Stimulated activated CD8-positive, alpha-beta memory T cell treated with anti-CD3 and anti-CD28 coated beads, Interleukin-12 subunit alpha, Interleukin-12 subunit beta, amount 100 ng/mL, for 1 hour (primary cell): Measurements from ENCODE around the gene SHANK1.
A peak's percentile ranks its signal among the peaks of the same experiment; 100 is the strongest.

Experiments used
- DNase-seq: peaks from one replicate; pipeline ENCODE4 v3.0.0-alpha.2; 2020; ENCODE audit warnings: low read depth

Gene SHANK1

DNA sequence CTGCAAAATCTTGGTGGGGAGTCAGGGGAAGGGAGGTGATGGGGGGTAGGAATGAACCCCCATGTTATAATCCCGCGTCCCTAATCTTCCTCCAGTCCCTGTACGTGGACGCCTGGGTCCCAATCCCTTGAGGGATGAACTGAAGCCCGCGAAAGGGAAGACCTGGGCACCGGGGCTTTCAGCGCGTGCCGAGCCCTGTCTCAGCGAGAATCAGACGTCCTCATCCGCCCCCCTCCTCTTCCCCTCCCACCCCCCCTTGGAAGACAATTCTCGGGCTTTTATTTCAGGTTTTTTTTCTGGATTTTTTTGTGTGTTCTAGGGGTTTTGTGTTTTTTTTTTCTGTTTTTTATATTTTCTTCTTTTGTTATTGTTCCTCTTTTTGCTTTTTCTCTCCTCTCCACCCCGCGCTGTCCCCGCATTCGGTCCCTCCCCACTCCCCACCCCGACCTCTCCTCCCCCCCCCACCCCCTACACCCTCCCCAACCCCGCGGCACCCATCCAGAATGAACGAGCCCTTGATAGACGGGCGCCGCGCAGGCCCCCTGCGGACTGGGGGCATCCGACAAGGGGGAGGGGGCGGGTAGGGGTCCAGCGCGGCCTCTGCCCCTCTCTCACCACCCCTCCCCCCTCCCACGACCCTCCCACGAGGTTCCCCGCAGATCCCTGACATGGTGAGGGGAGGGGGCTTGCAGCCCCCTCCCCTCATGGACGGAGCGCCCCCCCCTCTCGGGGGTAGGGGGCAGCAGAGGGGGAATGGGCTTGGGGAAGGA lies 60.1 kb downstream of the SHANK1 start:
- DNase-seq = no peak

DNA sequence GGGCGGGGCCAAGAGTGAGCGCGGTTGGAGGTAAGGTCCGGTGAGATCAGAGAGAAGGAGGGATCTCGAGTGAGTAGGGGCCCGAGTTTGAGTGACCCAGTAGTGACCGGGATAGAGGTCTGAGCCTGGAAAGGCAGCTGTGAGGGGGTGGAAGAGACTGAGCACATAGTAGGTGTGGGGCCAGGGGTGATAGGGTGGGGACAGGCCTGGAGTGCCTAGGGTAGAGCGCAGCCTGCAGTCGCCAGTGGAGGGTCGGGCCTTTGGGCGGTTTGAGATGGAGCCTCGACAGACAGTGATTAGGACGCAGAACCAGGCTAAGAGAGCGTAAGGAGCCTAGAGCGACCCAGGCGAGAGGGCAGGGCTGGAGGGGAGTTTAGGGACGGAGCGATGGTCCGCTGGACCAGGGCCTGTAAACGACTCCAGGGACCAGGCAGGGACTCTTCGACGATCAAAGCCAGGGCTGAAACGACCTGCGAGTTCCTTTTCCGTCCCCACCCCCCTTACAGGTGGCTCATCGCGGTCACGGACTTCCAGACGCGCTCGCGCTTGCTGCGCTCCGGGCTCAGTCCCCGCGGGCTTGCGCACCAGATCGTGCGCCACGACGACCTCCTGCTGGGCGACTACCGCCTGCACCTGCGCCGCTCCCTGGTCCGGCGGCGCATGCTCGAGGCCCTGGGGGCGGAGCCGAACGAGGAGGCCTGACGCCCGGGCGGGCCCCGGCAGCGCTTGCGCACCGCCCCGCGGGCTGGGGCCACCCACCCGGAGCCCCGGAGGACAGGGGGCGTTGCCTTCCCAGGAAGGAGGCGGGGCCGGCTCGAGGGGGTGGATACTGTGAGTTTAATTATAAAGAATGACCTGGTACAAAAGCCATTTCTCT lies 60.9 kb downstream of the SHANK1 start:
- peak; percentile 30 for DNase-seq

DNA sequence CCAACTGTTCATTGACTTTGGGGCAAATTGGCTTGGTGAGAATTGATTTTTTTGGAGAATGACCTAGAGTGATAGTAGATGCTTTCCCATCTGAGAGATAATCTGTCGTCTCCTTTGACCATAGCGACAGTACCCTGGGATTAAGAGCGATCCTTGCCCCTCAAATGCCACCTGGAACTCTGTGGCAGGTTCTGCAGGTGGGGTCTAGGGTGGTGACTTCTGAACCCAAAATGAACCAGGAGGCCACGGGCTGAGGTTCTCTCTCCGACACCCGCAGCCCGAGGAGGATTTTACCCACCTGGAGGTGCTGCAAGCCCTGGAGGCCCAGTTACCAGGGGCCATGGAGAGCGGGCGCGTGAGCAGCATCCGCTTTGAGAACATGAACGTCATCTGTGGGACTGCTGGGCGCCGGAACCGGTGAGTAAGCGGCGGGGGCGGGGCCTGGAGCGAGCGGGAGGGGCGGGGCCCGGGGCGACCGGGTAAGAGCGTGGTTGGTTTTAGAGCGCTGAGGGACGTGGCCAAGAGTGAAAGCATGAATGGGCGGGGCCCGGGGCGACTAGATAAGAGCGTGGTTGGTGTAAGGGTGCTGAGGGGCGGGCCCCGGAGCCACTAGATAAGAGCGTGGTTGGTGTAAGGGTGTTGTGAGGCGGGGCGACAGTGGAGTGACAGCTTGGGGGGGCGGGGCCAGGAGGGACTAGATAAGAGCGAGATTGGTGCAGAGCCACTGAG lies 61.7 kb downstream of the SHANK1 start:
- DNase-seq = peak; percentile 57

DNA sequence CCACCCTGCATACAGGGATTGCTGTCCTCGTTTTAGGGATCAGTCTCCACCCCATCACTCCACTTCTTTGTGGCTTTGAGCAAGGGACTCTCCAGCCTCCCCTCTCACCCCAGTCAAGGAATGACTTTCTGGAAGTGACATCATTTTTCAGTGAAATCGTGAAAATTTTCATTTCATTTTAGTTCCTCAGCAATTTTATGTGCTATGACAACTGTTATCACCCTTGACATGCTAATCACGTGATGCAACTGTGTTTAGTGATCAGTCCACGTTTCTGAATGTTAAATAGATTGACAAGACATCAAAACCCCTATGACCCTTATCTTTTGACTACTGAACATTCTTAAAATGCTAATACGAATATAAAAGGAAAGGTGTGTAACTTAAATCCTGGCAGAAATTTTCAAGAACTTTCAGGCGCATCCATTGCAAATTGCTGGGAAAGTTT lies 62.4 kb downstream of the SHANK1 start:
- DNase-seq = no peak

DNA sequence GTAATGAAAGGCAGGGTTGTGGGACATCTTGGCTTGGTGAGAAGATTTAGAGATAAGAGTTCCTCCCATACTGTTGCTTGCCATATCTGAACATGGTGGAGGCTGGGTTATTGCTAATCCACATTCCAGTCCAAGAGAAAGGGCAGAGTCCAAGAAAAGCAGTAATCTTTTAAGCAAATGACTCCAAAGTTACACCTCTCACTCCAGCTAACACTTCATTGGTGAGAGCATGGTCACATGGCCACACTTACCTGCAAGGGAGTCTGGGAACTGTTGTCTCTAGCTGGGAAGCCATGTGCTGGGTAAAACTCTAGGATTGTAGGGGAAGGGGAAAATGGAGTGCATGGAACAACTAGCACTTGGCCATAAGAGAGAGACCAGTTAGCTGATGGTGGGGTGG lies 64.7 kb downstream of the SHANK1 start:
- no peak for DNase-seq

DNA sequence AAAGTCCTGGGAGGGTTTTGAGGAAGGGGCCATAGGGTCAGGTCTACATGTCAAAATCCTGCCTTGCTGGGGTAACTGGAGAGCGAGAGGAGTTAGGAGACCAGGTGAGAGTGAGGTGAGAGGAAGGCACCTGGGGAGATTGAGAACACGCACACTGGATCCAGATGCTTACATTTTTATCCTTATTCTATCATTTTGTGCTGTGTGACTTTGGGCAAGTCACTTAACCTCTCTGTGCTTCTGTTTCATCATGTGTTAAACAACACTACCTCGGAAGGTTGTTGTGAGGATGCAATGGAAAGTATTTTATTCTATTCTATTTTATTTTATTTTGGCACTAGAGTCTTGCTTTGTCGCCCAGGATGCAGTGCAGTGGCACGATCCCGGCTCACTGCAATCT lies 66.9 kb downstream of the SHANK1 start:
- DNase-seq = no peak

DNA sequence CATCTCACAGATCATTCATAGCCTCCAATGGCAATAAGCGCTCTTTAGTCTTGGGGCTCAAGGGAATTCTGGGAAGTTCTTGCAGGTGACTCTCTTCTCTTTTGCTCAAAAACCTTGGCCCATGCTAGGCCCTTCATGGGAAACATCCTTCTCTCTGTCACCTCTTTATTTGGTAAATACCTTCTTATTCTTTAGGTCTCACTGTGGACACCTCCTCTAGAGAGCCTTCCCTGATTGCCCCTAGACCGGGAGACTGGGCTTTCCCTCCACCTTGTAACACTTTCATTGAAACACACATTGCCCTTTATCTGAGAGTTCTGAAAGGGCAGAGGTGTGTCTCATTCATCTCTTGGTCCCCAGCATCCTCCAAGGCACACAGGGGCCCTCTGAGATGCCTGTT lies 68.4 kb downstream of the SHANK1 start:
- DNase-seq = no peak

DNA sequence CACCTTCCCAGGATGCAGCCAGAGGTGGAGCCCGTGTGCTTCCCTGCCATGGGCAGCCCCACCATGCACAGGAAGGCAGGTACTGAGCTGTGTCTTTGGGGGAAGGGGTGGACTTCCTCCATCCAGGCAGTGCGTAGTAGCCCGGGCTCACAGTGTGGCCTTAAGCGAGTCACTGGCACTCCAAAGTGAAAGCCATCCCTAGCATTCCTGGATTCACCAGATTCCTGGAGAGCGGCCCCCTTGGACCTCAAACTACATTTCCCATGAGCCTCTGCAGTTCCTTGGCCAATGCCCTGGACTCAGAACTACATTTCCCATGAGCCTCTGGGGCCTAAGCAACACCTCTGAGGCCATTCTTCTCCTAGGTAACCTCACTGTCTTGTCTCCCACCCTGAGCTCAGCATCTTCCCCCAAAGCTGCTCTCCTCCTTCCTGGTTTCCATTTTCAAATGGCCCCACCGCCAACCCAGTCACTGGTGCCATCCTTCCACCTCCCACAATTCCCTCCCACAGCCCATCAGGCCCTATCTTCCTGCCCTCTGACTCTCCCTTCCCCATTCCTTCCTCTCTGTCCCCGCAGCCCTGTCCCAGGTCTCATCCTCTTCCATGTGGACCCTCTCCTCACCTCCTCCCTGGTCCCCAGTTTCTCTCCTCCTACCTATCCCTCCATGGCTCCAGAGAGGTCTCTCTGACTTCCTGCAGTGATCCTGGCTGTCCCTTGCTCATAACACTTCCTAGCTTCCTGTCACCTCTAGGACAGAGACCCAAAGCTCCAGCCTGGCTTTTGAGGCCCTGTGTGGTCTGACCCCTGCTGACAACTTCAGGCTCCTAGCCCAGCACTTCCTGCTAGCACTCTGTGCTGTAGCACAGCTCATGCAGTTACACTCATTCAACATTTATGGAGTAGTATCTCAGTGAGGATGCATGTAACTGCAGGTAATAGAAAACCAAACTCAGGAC lies 69.9 kb downstream of the SHANK1 start, which contains the start of gene C19orf81:
Gene C19orf81, plus strand, starts transcription at position 13 of the 959 bp plus-strand sequence. Its CDS starts 0 bp downstream, at position 13.
- no peak for DNase-seq

DNA sequence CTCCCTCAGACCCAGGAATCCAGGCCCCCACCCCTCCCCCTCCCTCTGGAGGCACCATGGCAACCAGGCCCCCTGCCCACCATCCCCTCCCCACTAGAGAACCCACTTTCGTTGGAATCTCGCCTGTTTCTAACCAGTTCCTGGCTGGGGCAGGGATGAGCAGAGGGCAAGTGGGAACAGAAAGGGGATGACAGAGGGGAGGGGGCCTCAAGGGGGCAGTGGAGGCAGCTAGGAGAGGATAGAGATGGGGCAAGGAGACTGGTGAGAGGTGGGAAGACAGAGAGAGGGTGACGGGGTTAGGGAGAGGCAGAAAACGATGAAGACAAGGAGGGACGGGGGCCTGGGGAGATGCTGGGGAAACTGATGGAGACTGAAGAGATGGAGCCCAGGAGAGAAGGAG lies 70.9 kb downstream of the SHANK1 start:
- no peak for DNase-seq

DNA sequence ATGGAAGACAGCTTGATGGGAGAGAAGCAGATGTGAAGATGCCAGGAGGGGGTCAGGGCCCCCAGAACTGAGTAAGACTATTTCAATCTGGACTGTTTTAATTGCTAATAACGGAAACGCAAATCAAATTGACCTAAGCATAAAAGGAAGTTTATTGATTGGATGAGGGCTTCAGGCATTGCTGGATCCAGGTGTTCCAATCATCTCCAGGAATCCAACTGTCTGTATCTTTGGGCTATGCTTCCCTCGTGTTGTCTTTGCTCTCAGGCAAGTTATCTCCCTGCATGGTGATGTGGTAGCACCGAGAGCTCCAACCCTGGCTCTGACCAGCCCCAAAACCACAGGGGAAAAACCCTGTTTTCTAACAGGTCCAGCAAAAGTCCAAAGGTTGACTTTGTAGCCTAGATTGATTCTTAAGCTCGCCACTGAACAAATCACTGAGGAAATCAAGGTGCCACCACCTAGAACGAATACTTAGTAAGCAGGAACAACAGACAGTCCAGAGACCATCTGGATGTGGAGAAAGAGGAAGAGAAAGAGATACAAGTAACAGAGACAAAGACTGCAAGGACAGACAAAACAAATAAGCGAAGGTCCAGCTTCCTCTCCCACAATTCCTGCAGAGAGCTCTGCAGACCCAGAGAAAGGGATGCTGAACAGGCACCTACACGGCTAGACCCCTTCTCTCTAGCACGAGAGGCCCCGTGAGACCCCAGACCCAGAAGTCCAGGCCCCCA lies 71.6 kb downstream of the SHANK1 start:
- no peak for DNase-seq

DNA sequence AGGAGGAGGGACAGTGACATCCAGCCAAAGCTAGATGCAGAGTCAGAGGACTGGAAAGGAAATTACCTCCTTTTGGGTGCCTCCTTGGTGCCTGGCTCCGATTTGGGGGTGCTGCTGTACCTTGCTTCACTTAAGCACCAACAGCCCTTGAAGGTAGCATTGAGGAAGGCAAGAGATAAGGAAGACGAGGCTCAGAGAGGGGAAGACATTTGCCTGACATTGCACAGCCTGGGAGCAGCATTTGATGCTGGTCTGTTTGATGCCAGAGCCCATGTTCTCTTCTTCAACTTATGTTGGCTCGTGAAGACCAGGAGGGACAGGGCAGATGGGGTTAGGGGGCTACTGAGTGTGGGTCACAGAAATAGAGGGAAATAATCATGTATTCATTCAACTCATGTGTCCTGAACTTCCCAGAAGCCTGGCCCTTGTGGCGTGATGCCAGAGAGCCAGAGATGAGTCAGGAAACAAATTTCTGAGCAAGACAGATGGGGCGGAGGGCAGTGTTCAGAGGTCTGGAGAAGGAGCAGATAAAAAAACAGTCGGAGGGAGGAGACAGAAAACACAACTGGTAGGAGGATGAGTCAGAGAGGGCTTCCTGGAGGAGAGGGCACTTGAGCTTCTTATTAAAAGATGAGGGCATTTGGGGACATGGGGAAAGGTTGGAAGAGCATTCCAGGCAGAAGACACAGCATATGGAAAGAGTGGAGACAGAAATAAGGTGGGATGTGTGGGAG lies 73.4 kb downstream of the SHANK1 start:
- no peak for DNase-seq

DNA sequence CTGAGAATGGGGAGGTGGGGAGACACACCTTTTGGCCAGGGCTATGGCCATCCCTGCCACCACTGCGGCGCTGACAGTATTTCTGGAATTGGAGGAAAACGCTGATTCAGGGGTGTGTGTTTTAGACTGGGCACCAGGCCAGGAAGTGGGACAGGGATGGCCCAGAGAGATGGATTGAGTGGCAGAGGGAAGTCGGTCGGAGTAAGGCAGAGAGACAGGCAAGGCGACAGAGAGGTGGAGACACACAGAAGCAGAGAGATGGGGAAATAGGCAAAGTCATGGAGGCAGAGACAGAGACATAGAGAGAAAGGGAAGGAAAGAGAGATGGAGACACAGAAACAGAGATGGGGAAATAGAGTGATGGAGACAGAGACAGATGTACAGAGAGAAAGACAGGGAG lies 74.5 kb downstream of the SHANK1 start:
- no peak for DNase-seq

DNA sequence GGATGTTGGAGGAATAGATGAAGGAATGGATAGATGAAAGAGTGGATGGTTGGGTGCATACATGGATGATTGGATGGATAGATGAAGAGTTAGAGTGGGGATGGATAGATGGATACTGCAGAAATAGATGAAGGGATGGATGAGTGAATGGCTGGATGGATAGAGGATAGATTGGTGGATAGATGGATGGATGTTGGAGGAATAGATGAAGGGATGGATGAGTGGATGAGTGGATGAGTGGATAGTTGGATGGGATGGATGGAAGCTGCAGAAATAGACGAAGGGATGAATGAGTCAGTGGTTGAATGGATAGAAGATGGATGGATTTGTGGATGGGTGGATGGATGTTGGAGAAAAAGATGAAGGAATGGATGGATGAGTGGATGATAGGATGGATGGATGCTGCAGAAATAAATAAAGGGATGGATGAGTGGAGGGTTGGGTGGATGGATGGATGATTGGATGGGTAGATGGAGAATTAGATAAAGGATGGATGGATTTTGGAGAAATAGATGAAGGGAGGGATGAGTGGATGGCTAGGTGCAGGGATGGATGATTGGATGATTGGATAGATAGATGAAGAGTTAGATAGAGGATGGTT lies 75.2 kb downstream of the SHANK1 start:
- DNase-seq = no peak

DNA sequence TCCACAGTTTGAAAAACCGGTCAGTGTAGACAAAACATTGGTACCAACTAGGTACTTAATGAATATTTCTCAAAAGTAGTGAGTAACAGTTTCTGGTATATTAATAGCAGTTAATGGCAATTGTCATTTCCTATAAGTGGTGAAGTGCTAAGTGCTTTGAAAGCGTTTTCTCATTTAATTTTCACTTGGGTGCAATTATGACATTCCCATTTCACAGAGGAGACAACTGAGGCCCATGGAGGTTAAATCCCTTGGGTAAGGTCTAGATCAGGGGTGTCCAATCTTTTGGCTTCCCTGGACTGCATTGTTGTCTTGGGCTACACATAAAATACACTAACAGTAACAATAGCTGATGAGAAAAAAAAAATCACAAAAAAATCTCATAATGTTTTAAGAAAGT lies 79.2 kb downstream of the SHANK1 start:
- no peak for DNase-seq

DNA sequence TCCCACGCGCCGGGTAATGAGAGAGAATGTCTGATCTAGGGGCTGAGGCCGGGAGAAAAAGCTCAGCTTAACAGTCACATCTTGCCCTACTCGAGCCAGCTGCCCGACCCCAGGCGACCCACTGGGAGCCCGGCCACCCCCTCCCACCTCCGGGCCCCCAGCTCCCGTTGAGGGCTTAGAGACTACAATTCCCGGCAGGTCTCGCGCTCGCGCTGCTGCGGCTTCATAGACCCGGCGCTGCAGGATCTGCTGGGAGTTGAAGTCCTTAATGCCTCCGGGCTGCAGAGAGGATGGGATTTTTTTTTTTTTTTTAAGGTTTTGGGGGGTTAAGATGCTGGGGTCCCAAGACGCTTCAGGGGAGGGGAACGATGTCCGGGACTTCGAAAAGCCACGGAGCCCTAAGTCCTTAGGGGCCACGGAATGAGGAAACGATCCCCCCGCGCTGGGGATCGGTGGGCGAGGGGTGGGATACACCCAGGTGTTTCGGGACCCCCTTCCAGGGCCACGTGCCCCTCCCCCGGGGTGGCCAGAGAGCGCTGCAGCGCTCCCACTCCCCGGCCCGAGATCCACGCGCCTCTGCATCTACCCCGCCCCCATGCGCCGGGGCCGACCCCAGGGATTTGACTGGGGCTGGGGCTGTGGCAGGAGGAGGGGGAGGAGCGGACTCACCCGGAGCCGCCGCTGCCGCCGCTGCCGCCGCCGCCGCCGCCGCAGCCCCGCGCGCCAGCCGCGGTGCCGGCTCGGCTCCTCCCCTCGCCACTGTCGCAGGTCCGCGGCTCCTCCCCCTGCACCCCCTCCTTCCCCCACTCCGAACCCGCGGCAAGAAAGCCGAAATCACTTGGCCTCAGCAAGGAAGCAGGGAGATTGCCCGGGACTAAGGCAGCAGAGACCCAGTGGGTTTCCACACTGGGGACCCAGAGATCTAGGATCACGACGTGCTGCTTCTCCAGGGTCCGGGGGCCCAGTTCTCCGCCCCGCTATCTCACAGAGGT lies 80.2 kb downstream of the SHANK1 start, which contains the start of gene SYT3:
Gene SYT3, minus strand, starts transcription at position 761 of the 992 bp plus-strand sequence. CDS start 2,470 bp downstream, outside the sequence.
- DNase-seq = no peak

DNA sequence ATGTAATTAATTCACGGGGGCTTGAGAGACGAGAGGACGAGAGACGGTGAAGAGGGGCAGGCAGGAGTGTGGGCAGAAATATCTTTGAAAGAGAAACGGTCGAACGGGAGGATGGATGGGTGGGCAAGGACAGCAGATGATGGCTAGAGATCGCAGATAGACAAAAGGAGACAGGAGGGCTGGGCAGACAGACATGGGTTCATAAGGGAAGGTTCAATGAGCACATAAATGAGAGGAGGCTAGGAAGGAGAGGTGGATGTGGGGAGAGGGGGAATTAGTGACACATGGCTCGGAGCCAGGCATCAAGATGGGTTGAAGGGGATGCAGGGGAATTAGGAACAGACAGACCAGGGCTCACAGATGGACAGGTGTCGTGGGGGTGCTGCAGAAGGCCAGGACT lies 81.0 kb downstream of the SHANK1 start:
- no peak for DNase-seq

DNA sequence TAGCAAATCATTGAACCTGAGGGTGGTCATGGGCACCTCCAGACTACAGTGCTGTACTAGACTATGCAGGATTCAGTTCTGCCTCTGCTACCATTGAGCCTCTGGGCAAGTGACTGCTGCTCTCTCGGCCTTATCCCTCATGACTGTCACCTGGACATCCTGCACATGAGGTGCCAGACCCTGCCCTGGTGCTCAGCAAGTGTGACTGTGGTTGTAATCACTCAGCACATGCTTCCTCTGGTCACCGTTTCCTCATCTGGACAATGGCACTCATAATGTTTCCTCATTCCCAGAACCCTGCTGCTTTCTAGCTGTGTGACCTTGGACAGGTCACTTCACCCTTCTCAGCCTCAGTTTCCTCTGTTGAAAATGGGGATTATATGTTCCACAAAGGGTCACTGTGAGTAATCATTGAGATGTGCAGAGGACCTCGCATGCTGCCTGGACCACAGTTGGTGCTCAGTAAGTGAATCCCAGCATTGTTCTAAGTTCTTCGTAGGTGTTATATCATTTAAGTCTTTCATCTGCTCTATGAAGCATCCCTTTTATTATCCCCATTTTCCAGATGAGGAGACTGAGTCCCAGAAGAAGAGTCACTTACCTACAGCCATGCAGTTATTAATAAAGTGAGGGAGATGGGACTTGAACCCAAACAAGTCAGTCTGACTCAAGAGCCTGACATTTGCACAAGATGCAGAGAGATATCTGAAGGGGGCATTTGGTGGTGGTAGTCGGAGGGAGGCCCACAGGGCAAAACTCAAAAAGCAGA lies 83.1 kb downstream of the SHANK1 start:
- no peak for DNase-seq
